ENCODE measurements around the gene TPR. TPM values are rescaled to one million over a fixed set of nuclear protein-coding genes. Genes with fewer than 3 reads are reported as not detected.

TPR gene
- total RNA-seq, 1 experiment from 2014 or later = 107 TPM

DNA sequence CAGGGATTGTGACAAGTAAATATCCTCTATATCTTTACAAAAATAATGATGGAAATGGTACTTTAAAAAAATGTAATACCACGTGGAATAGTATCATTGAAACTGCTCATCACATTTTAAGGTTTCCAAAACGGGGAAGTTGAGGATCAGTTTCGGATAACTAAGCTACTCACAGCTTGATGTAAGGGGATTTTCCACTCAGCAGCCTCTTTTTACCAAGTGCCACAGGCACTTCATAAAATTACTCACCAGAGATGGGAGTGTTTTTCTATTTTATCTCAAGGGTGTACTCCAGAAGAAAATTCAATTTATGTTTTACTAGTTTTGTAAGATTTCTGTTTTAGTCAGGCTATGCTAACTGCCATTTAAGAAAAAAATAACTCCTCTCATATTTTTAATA lies 91.7 kb downstream of the TPR start:
- no peak overlapping the region for H2AFZ ChIP-seq (ENCODE audit: low read length)
- H3K79me1 ChIP-seq (ENCODE audit: insufficient read depth, low read depth, low read length, poor library complexity, severe bottlenecking) = no peaks in the 10 kb centered on the region
- Mint-ChIP-seq H3K27ac (no peak overlapping the region; a peak in 1 of 7 replicates), H3K9me3 (no peaks in the 10 kb centered on the region), H3K4me1 (0 out of 4 replicates have a peak, but pooled peaks cover 0 to 3% of the 10 kb centered on the region in 2 experiments), H3K27me3 (ENCODE audit: low read depth) (no peaks in the 10 kb centered on the region), H3K36me3 (ENCODE audit: insufficient read depth in 1 of 3, low read depth in 3 of 3) (no peaks in the 10 kb centered on the region), H3K4me3 (no peak overlapping the region)
- H3K18ac ChIP-seq (ENCODE audit: insufficient read length, low read depth, low read length) = no peak overlapping the region
- H3K4me2 ChIP-seq (ENCODE audit: insufficient read depth, insufficient read length, low read length) = no peak overlapping the region
- no peak overlapping the region for H3K4ac ChIP-seq (ENCODE audit: low read depth, low read length)
- no peak overlapping the region for H3K14ac ChIP-seq (ENCODE audit: insufficient read depth, low read length)
- H2BK12ac ChIP-seq (ENCODE audit: insufficient read length, low read depth, low read length) = no peak overlapping the region
- DNase-seq = no peak
- no peak overlapping the region for H2BK5ac ChIP-seq (ENCODE audit: insufficient read length, low read length)
- TF ChIP-seq, protein P1, sequence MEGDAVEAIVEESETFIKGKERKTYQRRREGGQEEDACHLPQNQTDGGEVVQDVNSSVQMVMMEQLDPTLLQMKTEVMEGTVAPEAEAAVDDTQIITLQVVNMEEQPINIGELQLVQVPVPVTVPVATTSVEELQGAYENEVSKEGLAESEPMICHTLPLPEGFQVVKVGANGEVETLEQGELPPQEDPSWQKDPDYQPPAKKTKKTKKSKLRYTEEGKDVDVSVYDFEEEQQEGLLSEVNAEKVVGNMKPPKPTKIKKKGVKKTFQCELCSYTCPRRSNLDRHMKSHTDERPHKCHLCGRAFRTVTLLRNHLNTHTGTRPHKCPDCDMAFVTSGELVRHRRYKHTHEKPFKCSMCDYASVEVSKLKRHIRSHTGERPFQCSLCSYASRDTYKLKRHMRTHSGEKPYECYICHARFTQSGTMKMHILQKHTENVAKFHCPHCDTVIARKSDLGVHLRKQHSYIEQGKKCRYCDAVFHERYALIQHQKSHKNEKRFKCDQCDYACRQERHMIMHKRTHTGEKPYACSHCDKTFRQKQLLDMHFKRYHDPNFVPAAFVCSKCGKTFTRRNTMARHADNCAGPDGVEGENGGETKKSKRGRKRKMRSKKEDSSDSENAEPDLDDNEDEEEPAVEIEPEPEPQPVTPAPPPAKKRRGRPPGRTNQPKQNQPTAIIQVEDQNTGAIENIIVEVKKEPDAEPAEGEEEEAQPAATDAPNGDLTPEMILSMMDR (conservative IDR thresholded peaks at IDR 0.05) = no peak
- no peak overlapping the region for H2AK5ac ChIP-seq (ENCODE audit: insufficient read length, low read length)
- no peaks in the 10 kb centered on the region for H3K9me3 ChIP-seq (ENCODE audit: control insufficient read depth, low read depth, low read length)
- no peak overlapping the region for H3K56ac ChIP-seq (ENCODE audit: insufficient read length, low read depth, low read length)
- H3K9ac ChIP-seq (ENCODE audit: extremely low read depth, insufficient read length, low read length) = no peak overlapping the region
- no peak overlapping the region for H4K8ac ChIP-seq (replicated peaks; ENCODE audit: insufficient read length, low read depth, low read length)
- H3K23ac ChIP-seq (ENCODE audit: insufficient read length, low read depth, low read length) = no peak overlapping the region
- no peaks in the 10 kb centered on the region for H3K4me1 ChIP-seq (ENCODE audit: insufficient read depth, low read length)
- no CpG with 5 or more reads among the region's 3 CpGs for WGBS (ENCODE audit: extremely low coverage, insufficient read length, low lambda C conversion rate)
- H3T11ph ChIP-seq (ENCODE audit: low read length) = no peak overlapping the region
- no peak overlapping the region for H2BK15ac ChIP-seq (ENCODE audit: low read depth, low read length)
- H3K23me2 ChIP-seq (ENCODE audit: insufficient read length, low read depth, low read length, poor library complexity, severe bottlenecking) = no peaks in the 10 kb centered on the region
- no peak overlapping the region for H2BK120ac ChIP-seq (ENCODE audit: low read depth, low read length, poor library complexity, severe bottlenecking)
- H3K27ac ChIP-seq (ENCODE audit: insufficient read length, low read depth, low read length) = no peak overlapping the region
- H4K5ac ChIP-seq (ENCODE audit: insufficient read length, low read depth, low read length) = no peak overlapping the region
- H4K20me1 ChIP-seq (ENCODE audit: control insufficient read depth, insufficient read depth, insufficient read length) = no peaks in the 10 kb centered on the region
- no peak overlapping the region for H4K91ac ChIP-seq (ENCODE audit: insufficient read length, low read depth, low read length)
- H3K27me3 ChIP-seq (ENCODE audit: insufficient read depth, low read length) = no peaks in the 10 kb centered on the region
- no peaks in the 10 kb centered on the region for H3K79me2 ChIP-seq (ENCODE audit: insufficient read depth, low read length)
- no peak overlapping the region for H2BK20ac ChIP-seq (ENCODE audit: low read depth, low read length, poor library complexity, severe bottlenecking)
